Cardiac muscle cell (in vitro differentiated cells and primary cell): ENCODE results near the gene POLR1E. TPM values are rescaled to one million over a fixed set of nuclear protein-coding genes. Genes with fewer than 3 reads are reported as not detected.
A peak's percentile ranks its signal among the peaks of the same experiment; 100 is the strongest.
"Not testable (repeated sequence)": the region's sequence is repeated elsewhere in the genome, so short reads cannot be mapped to it uniquely, and the experiment has no call there.

ENCODE experiments used
- DNase-seq, 2 donors: peaks; one replicate each; pipeline versions ENCODE4 v3.0.0 to v3.0.0-alpha.2; 2010 to 2017; ENCODE audit warnings: low read depth in 1 of 2, low spot score in 1 of 2
- H3K27ac ChIP-seq: fragments of 200-600 bp; sonication (generic); 2 replicates; pipeline ENCODE4 v1.5.1; 2016
- H3K27me3 ChIP-seq: fragments of 200-600 bp; sonication (generic); 2 replicates; pipeline ENCODE4 v1.6.0; 2016; ENCODE audit warnings: control low read depth
- H3K36me3 ChIP-seq: fragments of 200-600 bp; sonication (generic); 2 replicates; pipeline ENCODE4 v1.5.1; 2016; ENCODE audit warnings: control low read depth
- H3K4me1 ChIP-seq: fragments of 200-600 bp; sonication (generic); 2 replicates; pipeline ENCODE4 v1.8.1; 2017; ENCODE audit warnings: low read depth, mild to moderate bottlenecking, mixed run types
- H3K4me3 ChIP-seq: fragments of 200-600 bp; sonication (generic); 2 replicates; pipeline ENCODE4 v1.5.1; 2016; ENCODE audit warnings: mild to moderate bottlenecking
- H3K9me3 ChIP-seq: fragments of 200-600 bp; sonication (generic); 2 replicates; pipeline ENCODE4 v1.5.1; 2017; ENCODE audit warnings: low read depth, mild to moderate bottlenecking, control low read depth
- CTCF ChIP-seq: IDR thresholded peaks from 2 replicates; pipeline ENCODE4 v1.5.1; 2012; ENCODE audit warnings: low read depth, mild to moderate bottlenecking, low read length
- polyA plus RNA-seq: library from polyadenylated mRNA; unstranded; fragments of >200 nt; fragmentation: Nextera tagmentation; extraction: Ambion mirVana; gene quantifications from 2 replicates; pipeline ENCODE4 v1.2.1, GENCODE V29; 2016
- total RNA-seq: library from RNA; depleted of rRNA; stranded (reverse); fragments of >200 nt; gene quantifications from 2 replicates; pipeline ENCODE4 v1.2.3, GENCODE V29; 2016

POLR1E gene
- total and polyA plus RNA-seq, 2 experiments from 2014 or later, result 7.6 to 18.2 TPM

GRCh38 chr9:37474438-37474837 lies 11.3 kb upstream of the POLR1E start:
- Histone ChIP-seq H3K36me3 (no peaks in the 10 kb centered on the region), H3K4me1 (peaks cover 8% of the 10 kb centered on the region), H3K27ac (no peak overlapping the region), H3K27me3 (no peaks in the 10 kb centered on the region), H3K9me3 (no peaks in the 10 kb centered on the region), H3K4me3 (no peak overlapping the region)
- DNase-seq, result no peak
- TF ChIP-seq CTCF, result no peak

GRCh38 chr9:37476930-37477329 lies 8.8 kb upstream of the POLR1E start:
- Histone ChIP-seq H3K4me1 (peaks cover 8% of the 10 kb centered on the region), H3K4me3 (no peak overlapping the region), H3K36me3 (no peaks in the 10 kb centered on the region), H3K9me3 (no peaks in the 10 kb centered on the region), H3K27ac (no peak overlapping the region), H3K27me3 (no peaks in the 10 kb centered on the region)
- DNase-seq, result no peak
- no peak for TF ChIP-seq CTCF

GRCh38 chr9:37477443-37477842 lies 8.3 kb upstream of the POLR1E start:
- not testable (repeated sequence) for H3K27me3 ChIP-seq, H3K4me3 ChIP-seq, H3K4me1 ChIP-seq, DNase-seq, H3K36me3 ChIP-seq, H3K9me3 ChIP-seq, H3K27ac ChIP-seq

GRCh38 chr9:37477987-37478619 lies 7.6 kb upstream of the POLR1E start:
- not testable (repeated sequence) for H3K27me3 ChIP-seq, H3K27ac ChIP-seq, DNase-seq, H3K4me1 ChIP-seq, H3K4me3 ChIP-seq, H3K36me3 ChIP-seq, H3K9me3 ChIP-seq

GRCh38 chr9:37480759-37481158 lies 5.0 kb upstream of the POLR1E start:
- Histone ChIP-seq H3K27me3 (no peaks in the 10 kb centered on the region), H3K36me3 (no peaks in the 10 kb centered on the region), H3K4me1 (no peaks in the 10 kb centered on the region), H3K9me3 (no peaks in the 10 kb centered on the region), H3K27ac (no peak overlapping the region), H3K4me3 (no peak overlapping the region)
- DNase-seq, result no peak
- TF ChIP-seq CTCF, result no peak

GRCh38 chr9:37486256-37486615 lies 488 bp downstream of the POLR1E start:
- H3K9me3 ChIP-seq, result no peaks in the 10 kb centered on the region
- no peak for DNase-seq
- no peaks in the 10 kb centered on the region for H3K4me1 ChIP-seq
- TF ChIP-seq CTCF, result no peak
- H3K36me3 ChIP-seq, result peaks cover 11% of the 10 kb centered on the region
- H3K27me3 ChIP-seq, result no peaks in the 10 kb centered on the region
- H3K27ac ChIP-seq, result peak overlapping the region; percentile 2
- H3K4me3 ChIP-seq, result peak overlapping the region; percentile 55
